ENCODE data around the gene ZBTB20. TPM values are rescaled to one million over a fixed set of nuclear protein-coding genes. Genes with fewer than 3 reads are reported as not detected.

The ZBTB20 gene
- total RNA-seq, 6 experiments from 2014 or later: 36.7 to 59.4 (median 46.7) TPM

DNA sequence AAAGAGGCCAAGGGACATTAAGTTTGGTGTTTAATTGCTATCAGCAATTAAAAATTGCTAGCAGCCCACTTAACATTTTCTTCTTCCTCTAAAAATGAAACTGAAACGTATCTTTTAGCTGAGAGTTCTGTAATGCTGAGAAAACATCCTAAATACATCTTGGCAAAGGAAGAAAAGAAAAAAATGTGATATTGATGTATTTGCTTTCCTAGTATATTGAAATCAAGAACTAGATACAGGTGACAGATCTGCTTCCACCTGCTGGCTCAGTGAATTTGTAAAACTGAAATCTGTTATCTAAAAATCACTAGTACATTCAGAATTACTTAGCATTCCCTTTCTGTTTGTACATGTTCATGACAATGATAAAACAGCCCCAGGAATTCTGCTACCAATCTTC is 283.2 kb downstream of the ZBTB20 start:
- no peak for TF ChIP-seq POLR2A (IDR thresholded peaks at IDR 0.05)
- TF ChIP-seq, protein P1, sequence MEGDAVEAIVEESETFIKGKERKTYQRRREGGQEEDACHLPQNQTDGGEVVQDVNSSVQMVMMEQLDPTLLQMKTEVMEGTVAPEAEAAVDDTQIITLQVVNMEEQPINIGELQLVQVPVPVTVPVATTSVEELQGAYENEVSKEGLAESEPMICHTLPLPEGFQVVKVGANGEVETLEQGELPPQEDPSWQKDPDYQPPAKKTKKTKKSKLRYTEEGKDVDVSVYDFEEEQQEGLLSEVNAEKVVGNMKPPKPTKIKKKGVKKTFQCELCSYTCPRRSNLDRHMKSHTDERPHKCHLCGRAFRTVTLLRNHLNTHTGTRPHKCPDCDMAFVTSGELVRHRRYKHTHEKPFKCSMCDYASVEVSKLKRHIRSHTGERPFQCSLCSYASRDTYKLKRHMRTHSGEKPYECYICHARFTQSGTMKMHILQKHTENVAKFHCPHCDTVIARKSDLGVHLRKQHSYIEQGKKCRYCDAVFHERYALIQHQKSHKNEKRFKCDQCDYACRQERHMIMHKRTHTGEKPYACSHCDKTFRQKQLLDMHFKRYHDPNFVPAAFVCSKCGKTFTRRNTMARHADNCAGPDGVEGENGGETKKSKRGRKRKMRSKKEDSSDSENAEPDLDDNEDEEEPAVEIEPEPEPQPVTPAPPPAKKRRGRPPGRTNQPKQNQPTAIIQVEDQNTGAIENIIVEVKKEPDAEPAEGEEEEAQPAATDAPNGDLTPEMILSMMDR (IDR thresholded peaks at IDR 0.05): no peak
- H3K27me3 ChIP-seq: no peaks in the 10 kb centered on the region
- H3K4me1 ChIP-seq: peaks cover 0 to 15% (median 7%) of the 10 kb centered on the region in 4 donors
- intact Hi-C loops (cut with DNase I): no loop called here
- H3K27ac ChIP-seq: peak overlapping the region; percentile 49 to 63 (median 53)
- 0% methylated on average over 1 of the region's 1 CpG for WGBS (ENCODE audit: insufficient coverage, low coverage, low lambda C conversion rate, missing lambda C conversion rate)
- H3K9me3 ChIP-seq: no peaks in the 10 kb centered on the region
- DNase-seq (no peak), ATAC-seq (peak in 3 of 4 donors; percentile 40 to 56 (median 40))
- no peaks in the 10 kb centered on the region for H3K36me3 ChIP-seq
- peak overlapping the region in 1 of 3 donors; percentile 7 for H3K4me3 ChIP-seq

DNA sequence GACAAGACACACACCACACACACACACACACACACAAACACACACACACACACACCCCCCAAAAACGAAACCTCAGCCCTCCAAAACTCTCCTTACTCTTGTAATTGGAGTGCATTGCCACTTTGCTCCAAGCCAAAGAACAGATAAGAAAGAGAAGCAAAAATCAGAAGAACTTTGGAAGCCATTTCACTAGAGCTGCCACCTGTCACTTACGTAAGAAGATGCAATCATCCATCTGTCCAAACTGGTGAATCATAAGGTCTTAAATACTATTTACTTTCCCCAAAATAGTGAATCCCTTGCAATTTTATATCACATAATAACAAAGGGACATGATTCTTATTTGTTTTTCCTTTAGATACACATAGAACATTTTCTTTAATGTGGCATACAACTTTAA is 285.4 kb downstream of the ZBTB20 start:
- H3K4me1 ChIP-seq: peaks cover 0 to 15% (median 7%) of the 10 kb centered on the region in 4 donors
- ATAC-seq: peak in 3 of 4 donors; percentile 35 to 60 (median 52)
- H3K27ac ChIP-seq: no peak overlapping the region
- H3K36me3 ChIP-seq: no peaks in the 10 kb centered on the region
- H3K4me3 ChIP-seq: no peak overlapping the region
- intact Hi-C loops (cut with DNase I): no loop called here
- H3K9me3 ChIP-seq: no peaks in the 10 kb centered on the region
- WGBS (ENCODE audit: insufficient coverage, low coverage, low lambda C conversion rate, missing lambda C conversion rate): 30% methylated on average over 2 of the region's 2 CpGs
- H3K27me3 ChIP-seq: no peaks in the 10 kb centered on the region
- TF ChIP-seq, protein P1 (IDR thresholded peaks at IDR 0.05): no peak
- no peak for TF ChIP-seq POLR2A (IDR thresholded peaks at IDR 0.05)
- no peak for DNase-seq

DNA sequence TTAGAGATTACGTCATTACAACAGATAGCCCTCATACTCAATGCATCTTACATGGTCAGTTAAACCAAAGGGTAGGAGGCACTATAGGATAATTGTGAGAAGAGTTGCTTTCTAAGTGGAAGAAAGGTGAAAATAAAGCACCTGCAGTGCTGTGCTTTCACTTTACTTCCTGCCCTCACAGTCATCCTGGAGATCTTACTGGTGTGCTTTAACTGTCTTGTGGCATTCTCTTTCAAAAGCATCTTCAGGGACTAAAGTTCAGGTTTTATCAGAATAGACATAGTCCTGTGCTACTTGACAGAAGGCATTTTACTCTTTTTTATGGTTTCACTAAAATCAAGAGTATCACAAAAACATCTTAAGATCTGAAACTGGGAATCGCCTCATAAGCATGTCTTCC is 286.6 kb downstream of the ZBTB20 start:
- intact Hi-C loops (cut with DNase I): no loop called here
- 100% methylated on average over 2 of the region's 2 CpGs for WGBS (ENCODE audit: insufficient coverage, low coverage, low lambda C conversion rate, missing lambda C conversion rate)
- H3K36me3 ChIP-seq: no peaks in the 10 kb centered on the region
- H3K4me3 ChIP-seq: no peak overlapping the region
- DNase-seq: no peak
- no peaks in the 10 kb centered on the region for H3K27me3 ChIP-seq
- ATAC-seq: peak in 2 of 4 donors; percentile 15 to 40
- H3K4me1 ChIP-seq: peaks cover 0 to 15% (median 7%) of the 10 kb centered on the region in 4 donors
- H3K9me3 ChIP-seq: no peaks in the 10 kb centered on the region
- no peak overlapping the region for H3K27ac ChIP-seq
- no peak for TF ChIP-seq POLR2A (IDR thresholded peaks at IDR 0.05)
- TF ChIP-seq, protein P1 (IDR thresholded peaks at IDR 0.05): no peak

DNA sequence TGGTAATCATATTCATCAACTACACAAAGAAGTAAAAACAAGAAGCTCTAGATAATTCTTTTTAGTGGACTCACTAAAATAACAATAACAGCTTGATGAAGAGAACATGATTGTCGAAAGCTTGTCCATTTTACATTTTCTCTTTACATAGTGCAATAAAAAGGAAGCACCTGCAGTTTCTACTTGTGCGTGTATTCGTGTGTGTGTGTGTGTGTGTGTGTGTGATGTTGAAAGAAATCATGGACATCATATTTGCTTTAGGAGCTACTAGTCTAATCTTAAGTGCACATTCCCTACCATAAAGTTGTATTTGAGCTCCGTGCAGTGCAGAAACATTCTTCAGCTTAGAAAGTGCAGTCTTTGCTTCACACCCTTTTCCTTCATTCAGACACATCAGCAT is 288.8 kb downstream of the ZBTB20 start:
- H3K9me3 ChIP-seq: no peaks in the 10 kb centered on the region
- TF ChIP-seq POLR2A (IDR thresholded peaks at IDR 0.05): no peak
- TF ChIP-seq, protein P1 (IDR thresholded peaks at IDR 0.05): no peak
- no peak for DNase-seq
- H3K4me3 ChIP-seq: no peak overlapping the region
- intact Hi-C loops (cut with DNase I): no loop called here
- H3K27me3 ChIP-seq: no peaks in the 10 kb centered on the region
- H3K27ac ChIP-seq: no peak overlapping the region
- H3K36me3 ChIP-seq: no peaks in the 10 kb centered on the region
- ATAC-seq: no peak
- H3K4me1 ChIP-seq: peaks cover 0 to 5% (median 2%) of the 10 kb centered on the region in 4 donors
- 65% methylated on average over 4 of the region's 4 CpGs for WGBS (ENCODE audit: insufficient coverage, low coverage, low lambda C conversion rate, missing lambda C conversion rate)

DNA sequence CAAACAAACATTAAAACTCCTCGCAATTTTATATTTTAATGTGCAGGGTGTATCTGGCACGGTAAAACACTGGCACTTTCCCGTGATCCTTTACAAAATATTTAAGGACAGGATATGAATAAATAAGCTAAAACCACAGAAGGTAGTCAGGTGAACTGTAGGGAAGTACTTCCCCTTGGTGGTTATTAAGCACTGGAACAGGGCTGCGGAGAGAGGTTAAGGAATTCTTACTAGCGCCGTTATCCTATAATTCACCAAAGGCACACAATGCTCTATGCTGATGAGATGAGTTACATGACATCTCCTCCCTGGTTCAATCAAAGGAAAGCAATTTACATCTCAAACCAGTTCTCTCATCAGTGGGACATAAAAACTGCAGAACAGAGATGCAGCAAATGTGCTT is 289.8 kb downstream of the ZBTB20 start:
- intact Hi-C loops (cut with DNase I): no loop called here
- Histone ChIP-seq H3K4me3 (no peak overlapping the region), H3K27ac (no peak overlapping the region), H3K27me3 (no peaks in the 10 kb centered on the region), H3K4me1 (peaks cover 0 to 4% (median 1%) of the 10 kb centered on the region in 4 donors), H3K36me3 (no peaks in the 10 kb centered on the region), H3K9me3 (no peaks in the 10 kb centered on the region)
- no peak for TF ChIP-seq POLR2A (IDR thresholded peaks at IDR 0.05)
- TF ChIP-seq, protein P1 (IDR thresholded peaks at IDR 0.05): no peak
- ATAC-seq: no peak
- WGBS (ENCODE audit: insufficient coverage, low coverage, low lambda C conversion rate, missing lambda C conversion rate): 69% methylated on average over 6 of the region's 6 CpGs
- no peak for DNase-seq

All from right lobe of liver (tissue), 6 donors.